GM21717 (cell line): ENCODE data around the gene SPOCD1.

Source experiments
- ATAC-seq: cut with Tn5 transposase; IDR thresholded peaks from one replicate; pipeline ENCODE4 v1.9.1; 2021; ENCODE audit warnings: mild to moderate bottlenecking, moderate library complexity; ENCODE audit not compliant: unreplicated experiment

Gene SPOCD1

DNA sequence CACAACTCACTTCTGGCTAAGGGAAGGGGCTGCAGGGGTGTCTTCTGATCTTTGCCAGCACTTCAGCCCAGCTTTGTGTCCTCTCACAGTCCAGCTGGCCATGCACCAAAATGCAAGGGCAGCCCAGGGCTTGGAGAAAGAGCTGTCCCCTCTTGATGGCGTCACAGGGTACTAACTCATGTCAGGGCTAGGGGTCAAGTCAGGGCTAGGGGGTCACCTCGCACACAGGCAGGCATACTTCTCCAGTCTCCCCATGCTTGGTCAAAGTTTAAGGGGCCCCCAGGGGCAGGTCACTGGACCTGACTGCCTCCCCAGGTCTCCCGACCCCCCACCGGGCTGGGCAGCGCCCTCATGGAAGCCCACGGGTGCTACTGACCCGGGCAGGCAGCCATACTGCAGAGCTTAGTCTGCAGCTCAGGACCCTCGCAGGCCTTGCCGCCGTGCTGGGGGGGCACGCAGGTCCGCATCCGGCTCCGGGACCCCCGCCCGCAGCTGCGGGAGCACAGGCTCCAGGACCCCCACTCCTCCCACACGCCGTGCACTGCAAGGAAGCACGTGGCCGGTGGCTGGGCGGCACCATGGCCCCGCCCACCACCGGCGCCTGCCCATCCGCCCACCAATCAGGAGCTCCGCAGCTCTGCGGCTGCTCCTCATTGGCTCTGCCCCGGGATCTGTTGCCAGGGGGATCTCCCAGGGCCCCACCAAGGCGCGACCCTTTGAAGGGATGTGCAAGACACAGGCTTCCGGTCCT, 73.2 kb downstream of the SPOCD1 start:
- ATAC-seq, result no peak
